WI38 (cell line): ENCODE results near the gene KCNAB2.

Experiments
- H3K4me3 ChIP-seq: 2 replicates; pipeline ENCODE4 v1.5.1; 2011; ENCODE audit warnings: low read depth, mild to moderate bottlenecking, control low read depth, low read length
- CTCF ChIP-seq: IDR thresholded peaks from 2 replicates; pipeline ENCODE4 v1.5.1; 2012; ENCODE audit warnings: low read depth, mild to moderate bottlenecking, control low read depth, low read length

KCNAB2 gene

GRCh38 chr1:6096243-6097116, 50.8 kb downstream of the KCNAB2 start:
- no peak overlapping the region for H3K4me3 ChIP-seq
- no peak for TF ChIP-seq CTCF

GRCh38 chr1:6097117-6097595, 51.5 kb downstream of the KCNAB2 start:
- no peak overlapping the region for H3K4me3 ChIP-seq
- no peak for TF ChIP-seq CTCF

GRCh38 chr1:6097824-6098223, 52.1 kb downstream of the KCNAB2 start:
- TF ChIP-seq CTCF: no peak
- H3K4me3 ChIP-seq: no peak overlapping the region

- TF ChIP-seq CTCF: no peak
- H3K4me3 ChIP-seq: no peak overlapping the region
Measured at GRCh38 chr1:6098303-6099215, 52.9 kb downstream of the KCNAB2 start.

GRCh38 chr1:6099297-6099696, 53.6 kb downstream of the KCNAB2 start:
- no peak for TF ChIP-seq CTCF
- no peak overlapping the region for H3K4me3 ChIP-seq

- TF ChIP-seq CTCF: no peak
- no peak overlapping the region for H3K4me3 ChIP-seq
Measured at GRCh38 chr1:6099787-6100765, 54.4 kb downstream of the KCNAB2 start.
